HuH-7 (cell line): Measurements from ENCODE around the gene SOWAHD.
"Not testable (repeated sequence)": the region's sequence is repeated elsewhere in the genome, so short reads cannot be mapped to it uniquely, and the experiment has no call there.

ENCODE experiments used
- DNase-seq: peaks from one replicate; pipeline ENCODE4 v3.0.0; 2011; ENCODE audit warnings: low spot score

Gene SOWAHD

GRCh38 chrX:119759248-119759766 lies 919 bp downstream of the SOWAHD start:
- DNase-seq, result no peak

- no peak for DNase-seq
These were observed 1.9 kb downstream of the SOWAHD start for GRCh38 chrX:119760026-119760877.

GRCh38 chrX:119762718-119763117 lies 4.3 kb downstream of the SOWAHD start:
- DNase-seq, result no peak

- no peak for DNase-seq
These were observed 4.8 kb downstream of the SOWAHD start for GRCh38 chrX:119763181-119763580.

- DNase-seq, result no peak
These were observed 5.5 kb downstream of the SOWAHD start for GRCh38 chrX:119763836-119764387.

GRCh38 chrX:119768436-119768835 lies 10.0 kb downstream of the SOWAHD start:
- DNase-seq, result not testable (repeated sequence)

GRCh38 chrX:119769388-119769787 lies 11.0 kb downstream of the SOWAHD start:
- not testable (repeated sequence) for DNase-seq

- no peak for DNase-seq
These were observed 17.3 kb downstream of the SOWAHD start for GRCh38 chrX:119775517-119776238.

GRCh38 chrX:119778829-119779228 lies 20.4 kb downstream of the SOWAHD start:
- DNase-seq, result no peak

GRCh38 chrX:119783026-119783425 lies 24.6 kb downstream of the SOWAHD start:
- no peak for DNase-seq

GRCh38 chrX:119784747-119785446 lies 26.5 kb downstream of the SOWAHD start:
- peak; percentile 22 for DNase-seq

GRCh38 chrX:119790977-119791436 lies 32.6 kb downstream of the SOWAHD start:
- no peak for DNase-seq

GRCh38 chrX:119791437-119792231 lies 33.2 kb downstream of the SOWAHD start, which contains the start of gene RPL39:
Gene RPL39 (minus strand): TSS chrX:119791630. CDS start chrX:119791576, 54 bp downstream.
- peak; percentile 53 for DNase-seq

- DNase-seq, result no peak
These were observed 43.1 kb downstream of the SOWAHD start for GRCh38 chrX:119801253-119802221.

- DNase-seq, result no peak
These were observed 44.2 kb downstream of the SOWAHD start for GRCh38 chrX:119802546-119802945.

GRCh38 chrX:119808461-119808860 lies 50.1 kb downstream of the SOWAHD start:
- DNase-seq, result not testable (repeated sequence)

- DNase-seq, result no peak
These were observed 50.8 kb downstream of the SOWAHD start for GRCh38 chrX:119809185-119809666.
